ENCODE measurements around the gene CCDC92B.

The CCDC92B gene

GRCh38 chr17:2775206-2775605, 25.8 kb upstream of the CCDC92B start:
- H3K36me3 ChIP-seq (ENCODE audit: control insufficient read depth, insufficient read depth, low read length) = no peaks in the 10 kb centered on the region
- no peaks in the 10 kb centered on the region for H3K4me1 ChIP-seq (ENCODE audit: control insufficient read depth, insufficient read depth, low read length)
- no peak overlapping the region for H3K9ac ChIP-seq (ENCODE audit: low read length)
- H3K27ac ChIP-seq (ENCODE audit: low read depth, low read length) = no peak overlapping the region
- H3K4me3 ChIP-seq (ENCODE audit: low read length) = no peak overlapping the region
- peaks cover 11% of the 10 kb centered on the region for H3K27me3 ChIP-seq (ENCODE audit: control insufficient read depth, insufficient read depth, low read length)

GRCh38 chr17:2770129-2770528, 20.7 kb upstream of the CCDC92B start:
- no peak overlapping the region for H3K27ac ChIP-seq (ENCODE audit: low read depth, low read length)
- H3K36me3 ChIP-seq (ENCODE audit: control insufficient read depth, insufficient read depth, low read length) = no peaks in the 10 kb centered on the region
- no peak overlapping the region for H3K9ac ChIP-seq (ENCODE audit: low read length)
- no peak overlapping the region for H3K4me3 ChIP-seq (ENCODE audit: low read length)
- no peaks in the 10 kb centered on the region for H3K27me3 ChIP-seq (ENCODE audit: control insufficient read depth, insufficient read depth, low read length)
- no peaks in the 10 kb centered on the region for H3K4me1 ChIP-seq (ENCODE audit: control insufficient read depth, insufficient read depth, low read length)

DNA sequence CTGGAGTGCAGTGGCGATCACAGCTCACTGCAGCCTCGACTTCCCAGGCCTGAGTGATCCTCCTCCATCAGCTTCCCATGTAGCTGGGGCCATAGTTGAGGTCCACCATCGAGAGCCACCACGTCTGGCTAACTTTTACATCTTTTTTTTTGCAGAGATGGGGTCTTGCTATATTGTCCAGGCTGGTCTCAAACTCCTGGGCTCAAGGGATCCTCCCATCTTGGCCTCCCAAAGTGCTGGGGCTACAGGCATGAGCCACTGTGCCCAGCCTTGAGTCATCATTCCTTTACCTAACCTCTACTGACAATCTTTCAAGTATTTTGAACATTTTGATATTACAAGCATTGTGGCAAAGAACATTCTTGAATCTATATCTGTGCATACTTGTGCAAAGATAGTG, 9.4 kb upstream of the CCDC92B start:
- Histone ChIP-seq H3K9ac (ENCODE audit: low read length) (no peak overlapping the region), H3K4me3 (ENCODE audit: low read length) (no peak overlapping the region), H3K27me3 (ENCODE audit: control insufficient read depth, insufficient read depth, low read length) (peaks cover 6% of the 10 kb centered on the region), H3K4me1 (ENCODE audit: control insufficient read depth, insufficient read depth, low read length) (no peaks in the 10 kb centered on the region), H3K27ac (ENCODE audit: low read depth, low read length) (no peak overlapping the region), H3K36me3 (ENCODE audit: control insufficient read depth, insufficient read depth, low read length) (no peaks in the 10 kb centered on the region)

GRCh38 chr17:2755891-2756724, 6.7 kb upstream of the CCDC92B start:
- peak overlapping the region; percentile 41 for H3K4me3 ChIP-seq (ENCODE audit: low read length)
- H3K9ac ChIP-seq (ENCODE audit: low read length) = no peak overlapping the region

DNA sequence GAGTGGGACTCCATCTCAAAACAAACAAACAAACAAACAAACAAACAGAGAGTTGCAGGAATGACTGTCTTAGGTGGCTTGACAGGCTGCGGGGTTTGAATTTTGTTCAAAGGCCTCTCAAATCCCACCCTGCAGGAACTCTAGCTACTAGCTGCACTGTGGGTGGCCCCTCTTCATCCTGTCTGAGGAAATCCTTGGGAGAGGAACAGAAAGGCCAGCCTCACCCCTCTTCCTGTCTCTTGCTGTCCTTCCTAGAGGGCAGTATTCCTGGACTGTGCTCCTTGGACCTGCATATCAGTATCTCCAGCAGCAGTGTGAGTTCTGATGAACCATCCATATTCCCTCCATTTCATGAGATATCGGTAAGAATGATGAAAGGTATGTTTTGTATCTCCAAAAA, 2.0 kb upstream of the CCDC92B start:
- no peaks in the 10 kb centered on the region for H3K4me1 ChIP-seq (ENCODE audit: control insufficient read depth, insufficient read depth, low read length)
- H3K27ac ChIP-seq (ENCODE audit: low read depth, low read length) = no peak overlapping the region
- no peaks in the 10 kb centered on the region for H3K36me3 ChIP-seq (ENCODE audit: control insufficient read depth, insufficient read depth, low read length)
- H3K9ac ChIP-seq (ENCODE audit: low read length) = no peak overlapping the region
- H3K27me3 ChIP-seq (ENCODE audit: control insufficient read depth, insufficient read depth, low read length) = peaks cover 4% of the 10 kb centered on the region
- no peak overlapping the region for H3K4me3 ChIP-seq (ENCODE audit: low read length)

More at GRCh38 chr17:2755891-2756724, 6.7 kb upstream of the CCDC92B start:
- H3K27me3 ChIP-seq (ENCODE audit: control insufficient read depth, insufficient read depth, low read length) = peaks cover 6% of the 10 kb centered on the region
- H3K4me1 ChIP-seq (ENCODE audit: control insufficient read depth, insufficient read depth, low read length) = no peaks in the 10 kb centered on the region
- H3K36me3 ChIP-seq (ENCODE audit: control insufficient read depth, insufficient read depth, low read length) = no peaks in the 10 kb centered on the region
- H3K27ac ChIP-seq (ENCODE audit: low read depth, low read length) = no peak overlapping the region

GRCh38 chr17:2750721-2751120, 1.3 kb upstream of the CCDC92B start:
- Histone ChIP-seq H3K36me3 (ENCODE audit: control insufficient read depth, insufficient read depth, low read length) (no peaks in the 10 kb centered on the region), H3K27me3 (ENCODE audit: control insufficient read depth, insufficient read depth, low read length) (no peaks in the 10 kb centered on the region), H3K4me3 (ENCODE audit: low read length) (no peak overlapping the region), H3K9ac (ENCODE audit: low read length) (no peak overlapping the region), H3K4me1 (ENCODE audit: control insufficient read depth, insufficient read depth, low read length) (no peaks in the 10 kb centered on the region), H3K27ac (ENCODE audit: low read depth, low read length) (no peak overlapping the region)

DNA sequence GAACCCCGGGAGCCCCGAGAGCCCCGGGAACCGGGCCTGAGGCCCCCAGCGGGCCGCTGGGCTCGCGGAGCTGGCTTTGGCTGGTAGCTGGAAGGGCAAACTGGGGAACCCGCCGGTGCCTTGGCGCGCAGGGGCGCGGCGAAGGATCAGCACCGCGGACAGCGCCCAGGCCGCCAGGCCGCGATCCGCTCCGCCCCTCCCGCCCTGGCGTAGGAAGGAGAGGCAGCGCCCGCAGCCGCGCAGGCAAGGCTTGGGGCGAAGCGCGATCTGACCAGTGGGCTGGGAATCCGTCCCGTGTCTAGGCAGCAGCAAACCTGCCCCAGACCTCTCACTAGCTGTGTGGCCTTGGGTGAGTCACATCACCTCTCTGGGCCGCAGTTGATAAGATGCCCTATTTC, 331 bp upstream of the CCDC92B start:
- no peak overlapping the region for H3K4me3 ChIP-seq (ENCODE audit: low read length)
- no peaks in the 10 kb centered on the region for H3K36me3 ChIP-seq (ENCODE audit: control insufficient read depth, insufficient read depth, low read length)
- no peaks in the 10 kb centered on the region for H3K4me1 ChIP-seq (ENCODE audit: control insufficient read depth, insufficient read depth, low read length)
- H3K27me3 ChIP-seq (ENCODE audit: control insufficient read depth, insufficient read depth, low read length) = no peaks in the 10 kb centered on the region
- H3K9ac ChIP-seq (ENCODE audit: low read length) = no peak overlapping the region
- H3K27ac ChIP-seq (ENCODE audit: low read depth, low read length) = no peak overlapping the region

DNA sequence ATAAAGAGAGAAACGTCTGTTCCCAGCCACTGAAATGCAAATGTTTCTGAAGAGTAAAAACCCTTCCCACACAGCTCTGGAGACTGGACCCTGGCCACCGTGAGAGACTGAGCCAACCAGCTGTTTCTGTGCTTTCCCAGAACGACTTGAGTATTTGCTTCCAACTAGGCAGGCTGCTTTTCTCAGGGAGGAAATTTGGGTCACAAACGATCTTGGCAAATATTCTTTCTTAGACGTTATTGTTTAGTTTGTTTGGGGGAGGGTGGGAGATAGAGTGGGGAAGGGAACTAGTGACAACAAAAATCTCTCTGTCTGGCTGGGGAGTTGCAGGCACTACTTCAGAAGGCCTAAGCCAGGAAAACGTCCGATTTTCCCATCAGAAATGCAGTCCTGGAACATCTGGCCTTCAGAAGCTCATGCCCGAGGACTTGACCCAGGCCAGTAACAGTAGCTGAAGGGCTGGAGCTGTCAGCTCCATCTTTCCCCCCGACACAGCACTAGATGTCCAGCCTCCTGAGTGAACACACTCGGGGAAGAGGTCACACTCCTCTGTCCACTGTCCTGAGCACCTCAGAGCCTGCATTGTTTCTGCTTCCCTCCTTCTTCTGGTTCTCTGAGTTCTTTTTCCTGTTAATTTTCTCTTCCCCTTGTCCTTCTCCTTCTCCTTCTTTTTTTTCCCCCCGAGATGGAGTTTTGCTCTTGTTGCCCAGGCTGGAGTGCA, 4.0 kb downstream of the CCDC92B start:
- H3K4me3 ChIP-seq (ENCODE audit: low read length) = no peak overlapping the region
- H3K4me1 ChIP-seq (ENCODE audit: control insufficient read depth, insufficient read depth, low read length) = no peaks in the 10 kb centered on the region
- H3K27me3 ChIP-seq (ENCODE audit: control insufficient read depth, insufficient read depth, low read length) = no peaks in the 10 kb centered on the region
- H3K36me3 ChIP-seq (ENCODE audit: control insufficient read depth, insufficient read depth, low read length) = no peaks in the 10 kb centered on the region
- H3K9ac ChIP-seq (ENCODE audit: low read length) = no peak overlapping the region
- no peak overlapping the region for H3K27ac ChIP-seq (ENCODE audit: low read depth, low read length)

GRCh38 chr17:2737693-2738092, 11.8 kb downstream of the CCDC92B start:
- no peak overlapping the region for H3K27ac ChIP-seq (ENCODE audit: low read depth, low read length)
- H3K9ac ChIP-seq (ENCODE audit: low read length) = no peak overlapping the region
- no peak overlapping the region for H3K4me3 ChIP-seq (ENCODE audit: low read length)
- no peaks in the 10 kb centered on the region for H3K27me3 ChIP-seq (ENCODE audit: control insufficient read depth, insufficient read depth, low read length)
- H3K4me1 ChIP-seq (ENCODE audit: control insufficient read depth, insufficient read depth, low read length) = no peaks in the 10 kb centered on the region
- no peaks in the 10 kb centered on the region for H3K36me3 ChIP-seq (ENCODE audit: control insufficient read depth, insufficient read depth, low read length)

GRCh38 chr17:2736956-2737355, 12.5 kb downstream of the CCDC92B start:
- Histone ChIP-seq H3K9ac (ENCODE audit: low read length) (no peak overlapping the region), H3K4me1 (ENCODE audit: control insufficient read depth, insufficient read depth, low read length) (no peaks in the 10 kb centered on the region), H3K27ac (ENCODE audit: low read depth, low read length) (no peak overlapping the region), H3K36me3 (ENCODE audit: control insufficient read depth, insufficient read depth, low read length) (no peaks in the 10 kb centered on the region), H3K27me3 (ENCODE audit: control insufficient read depth, insufficient read depth, low read length) (no peaks in the 10 kb centered on the region), H3K4me3 (ENCODE audit: low read length) (no peak overlapping the region)

DNA sequence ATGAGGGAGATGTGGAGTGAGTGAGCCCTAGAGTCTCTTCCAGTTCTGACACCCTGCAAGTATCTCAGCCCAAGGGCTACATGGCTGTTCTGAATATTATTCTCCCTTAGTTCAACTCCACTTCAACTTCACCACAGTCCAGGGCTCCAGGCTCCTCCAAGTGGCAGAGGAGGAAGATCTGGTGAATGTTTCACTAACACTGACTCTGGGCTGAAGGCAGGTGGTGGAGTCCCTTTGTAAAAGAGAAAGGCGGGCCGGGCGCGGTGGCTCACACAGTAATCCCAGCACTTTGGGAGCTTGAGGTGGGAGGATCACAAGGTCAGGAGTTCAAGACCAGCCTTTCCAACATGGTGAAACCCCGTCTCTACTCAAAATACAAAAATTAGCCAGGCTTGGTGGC, 13.6 kb downstream of the CCDC92B start:
- H3K4me1 ChIP-seq (ENCODE audit: control insufficient read depth, insufficient read depth, low read length) = no peaks in the 10 kb centered on the region
- no peak overlapping the region for H3K27ac ChIP-seq (ENCODE audit: low read depth, low read length)
- no peaks in the 10 kb centered on the region for H3K27me3 ChIP-seq (ENCODE audit: control insufficient read depth, insufficient read depth, low read length)

DNA sequence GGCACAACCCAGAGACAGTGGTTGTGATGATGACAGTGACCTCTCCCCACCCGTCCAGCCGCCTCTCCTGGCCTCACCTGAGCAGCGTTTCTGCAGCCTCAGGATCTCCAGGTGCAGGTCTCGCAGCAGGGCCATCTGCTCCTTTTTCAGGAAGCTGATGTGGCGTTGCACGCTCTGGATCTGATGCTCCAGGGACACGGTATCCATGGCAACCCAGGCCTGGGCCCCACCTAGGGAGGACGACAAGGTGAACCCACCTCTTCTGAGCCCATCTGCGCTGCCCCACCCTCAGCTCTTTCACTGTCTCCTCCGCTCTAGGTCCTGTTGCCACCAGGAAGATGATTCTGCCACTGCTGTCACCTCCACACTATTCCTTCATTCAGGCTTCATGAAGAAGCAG, 14.5 kb downstream of the CCDC92B start:
- Histone ChIP-seq H3K4me1 (ENCODE audit: control insufficient read depth, insufficient read depth, low read length) (no peaks in the 10 kb centered on the region), H3K27me3 (ENCODE audit: control insufficient read depth, insufficient read depth, low read length) (no peaks in the 10 kb centered on the region), H3K36me3 (ENCODE audit: control insufficient read depth, insufficient read depth, low read length) (no peaks in the 10 kb centered on the region)

More for the DNA sequence above, 13.6 kb downstream of the CCDC92B start:
- Histone ChIP-seq H3K36me3 (ENCODE audit: control insufficient read depth, insufficient read depth, low read length) (no peaks in the 10 kb centered on the region), H3K4me3 (ENCODE audit: low read length) (no peak overlapping the region), H3K9ac (ENCODE audit: low read length) (no peak overlapping the region)

DNA sequence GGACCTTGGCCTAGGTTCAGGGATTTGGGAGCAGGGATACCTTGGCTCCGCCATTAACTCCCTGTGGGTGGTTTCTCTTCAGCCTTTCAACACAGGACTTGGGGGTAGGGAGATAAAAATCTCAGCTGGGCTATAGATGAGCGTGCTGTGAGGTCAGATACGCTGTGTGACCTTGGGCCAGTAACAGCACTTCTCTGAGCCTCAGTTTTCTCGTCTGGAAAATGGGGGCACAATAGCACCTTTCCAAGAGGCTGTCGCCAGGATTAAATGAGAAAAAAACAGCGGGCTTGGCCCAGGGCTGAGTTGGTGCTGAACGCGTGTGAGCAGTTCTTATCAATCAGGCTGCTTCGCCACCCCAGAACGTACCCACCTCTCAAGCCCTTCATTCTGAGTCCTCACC, 17.6 kb downstream of the CCDC92B start:
- Histone ChIP-seq H3K4me3 (ENCODE audit: low read length) (no peak overlapping the region), H3K36me3 (ENCODE audit: control insufficient read depth, insufficient read depth, low read length) (no peaks in the 10 kb centered on the region), H3K9ac (ENCODE audit: low read length) (no peak overlapping the region), H3K4me1 (ENCODE audit: control insufficient read depth, insufficient read depth, low read length) (no peaks in the 10 kb centered on the region), H3K27ac (ENCODE audit: low read depth, low read length) (no peak overlapping the region), H3K27me3 (ENCODE audit: control insufficient read depth, insufficient read depth, low read length) (peaks cover 3% of the 10 kb centered on the region)

More for the DNA sequence above, 14.5 kb downstream of the CCDC92B start:
- Histone ChIP-seq H3K27ac (ENCODE audit: low read depth, low read length) (no peak overlapping the region), H3K9ac (ENCODE audit: low read length) (no peak overlapping the region), H3K4me3 (ENCODE audit: low read length) (no peak overlapping the region)

Data from rectal smooth muscle tissue (tissue), 1 donor.